Psoas muscle (tissue), 8 donors: ENCODE results near the gene TOMM34. TPM values are rescaled to one million over a fixed set of nuclear protein-coding genes. Genes with fewer than 3 reads are reported as not detected.

Experiments
- ATAC-seq, 4 donors: fragments of 200-7000 bp; cut with Tn5 transposase; one replicate each; pipeline ENCODE4 v1.9.1; 2020; ENCODE audit warnings: moderate library complexity in 3 of 4, mild to moderate bottlenecking in 2 of 4
- DNase-seq, 2 donors: peaks; one replicate each; pipeline ENCODE4 v3.0.0-alpha.2; 2020
- H3K27ac ChIP-seq: fragments of 200-600 bp; one replicate; pipeline ENCODE4 v1.8.0; 2022
- H3K27me3 ChIP-seq, 3 donors: fragments of 200-600 bp in 1 of 3; one replicate each; pipeline versions ENCODE4 v1.6.1 to v1.8.0; 2013 to 2022; ENCODE audit warnings: low read length in 2 of 3, mild to moderate bottlenecking in 2 of 3, moderate library complexity in 1 of 3; ENCODE audit not compliant: insufficient read depth in 3 of 3
- H3K36me3 ChIP-seq, 2 donors: fragments of 200-600 bp in 1 of 2; one replicate each; pipeline versions ENCODE4 v1.6.1 to v1.8.0; 2013 to 2022; ENCODE audit warnings: low read depth in 1 of 2, mild to moderate bottlenecking in 1 of 2, moderate library complexity in 1 of 2; ENCODE audit not compliant: insufficient read depth in 1 of 2
- H3K4me1 ChIP-seq: fragments of 200-600 bp; one replicate; pipeline ENCODE4 v1.8.0; 2022
- H3K4me3 ChIP-seq: fragments of 200-600 bp; one replicate; pipeline ENCODE4 v1.8.0; 2022; ENCODE audit warnings: mild to moderate bottlenecking
- H3K9me3 ChIP-seq: fragments of 200-600 bp; one replicate; pipeline ENCODE4 v1.8.0; 2022
- CTCF ChIP-seq: fragments of 200-600 bp; IDR thresholded peaks from one replicate; pipeline ENCODE4 v1.8.0; 2022; ENCODE audit warnings: antibody characterized with exemption
- WGBS, 3 donors: extraction: QIAGEN DNeasy Blood & Tissue Kit; methylation state at CpG; one replicate each; pipeline versions ENCODE4 v1.1.6 to v1.1.7; 2013; 5-methylcytosine and 5-hydroxymethylcytosine counted together
- intact Hi-C, 2 donors: fragments of 100-400 bp; cut with DNase I; formaldehyde crosslinking; loops; one replicate each; pipeline versions ENCODE4 v1.11.0 to v1.14.2; 2022
- polyA plus RNA-seq, 3 donors: library from polyadenylated mRNA; stranded (reverse); fragments of 200-250 nt; gene quantifications; one replicate each; pipeline ENCODE4 v1.2.3, GENCODE V29; 2013
- total RNA-seq, 4 donors: library from RNA; stranded (reverse); fragmentation: NEBNext Ultra II Directional in 2 of 4; extraction: Animal tissue kit (Norgen Biotek cat#: 25700) in 2 of 4; gene quantifications; one replicate each; pipeline versions ENCODE4 v1.2.1 to v1.2.4, GENCODE V29; 2021 to 2023
- donor health status: healthy with polysubstance abuse.
- donor health status: DM: no; HTN: no; CAD: no; lungs with moderate emphysema.
- donor health status: Bipolar disorder and iron deficiency.
- donor health status: healthy.
- donor health status: DM: yes; HTN: yes; CAD: no.
- donor health status: DM: no; HTN: no; CAD: no.
- donor health status: DM: no; HTN: no; CAD: no.
- donor health status: DM: yes; HTN: yes; CAD: no.

TOMM34 gene
- total and polyA plus RNA-seq, 7 donors, result 9.6 to 38.0 (median 17.6) TPM

DNA sequence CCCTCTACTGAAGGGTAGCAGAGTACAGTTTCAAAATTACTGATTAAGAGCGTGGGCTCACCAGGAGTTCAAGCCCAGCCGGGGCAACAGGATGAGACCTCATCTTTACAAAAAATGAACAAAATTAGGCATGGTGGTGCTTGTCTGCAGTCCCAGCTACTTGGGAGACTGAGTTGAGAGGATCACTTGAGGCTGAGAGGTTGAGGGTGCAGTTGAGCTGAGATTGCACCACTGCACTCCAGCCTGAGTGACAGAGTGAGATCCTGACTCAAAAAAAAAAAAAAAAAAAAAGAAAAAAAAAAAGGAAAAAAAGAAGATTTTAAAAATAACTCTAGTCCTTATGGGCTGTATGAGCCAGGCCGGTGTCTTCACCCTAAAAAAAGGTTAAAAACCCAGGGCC is 31.6 kb downstream of the TOMM34 start:
- Histone ChIP-seq H3K27ac (no peak overlapping the region), H3K36me3 (peaks cover 0 to 2% of the 10 kb centered on the region in 2 donors), H3K4me1 (no peaks in the 10 kb centered on the region), H3K4me3 (no peak overlapping the region), H3K27me3 (no peaks in the 10 kb centered on the region), H3K9me3 (no peaks in the 10 kb centered on the region)
- ATAC-seq (no peak), DNase-seq (no peak)
- WGBS, 3 donors, result 78 to 81% (median 79%) methylated on average over 3 of the region's 3 CpGs
- intact Hi-C loops, result no loop called here
- TF ChIP-seq CTCF, result no peak

GRCh38 chr20:44924541-44924940 is 35.7 kb downstream of the TOMM34 start:
- H3K4me1 ChIP-seq, result no peaks in the 10 kb centered on the region
- TF ChIP-seq CTCF, result no peak

GRCh38 chr20:44921447-44921846 is 38.8 kb downstream of the TOMM34 start:
- Histone ChIP-seq H3K9me3 (no peaks in the 10 kb centered on the region), H3K4me1 (no peaks in the 10 kb centered on the region), H3K36me3 (peaks cover 0 to 2% of the 10 kb centered on the region in 2 donors), H3K4me3 (no peak overlapping the region), H3K27ac (no peak overlapping the region), H3K27me3 (no peaks in the 10 kb centered on the region)
- ATAC-seq (no peak), DNase-seq (no peak)
- 97 to 99% (median 97%) methylated on average over 14 of the region's 14 CpGs for WGBS, 3 donors
- TF ChIP-seq CTCF, result no peak
- intact Hi-C loops, result no loop called here

More at GRCh38 chr20:44924541-44924940, 35.7 kb downstream of the TOMM34 start:
- DNase-seq (no peak), ATAC-seq (no peak)
- intact Hi-C loops, result no loop called here
- H3K27me3 ChIP-seq, result no peaks in the 10 kb centered on the region
- no peak overlapping the region for H3K4me3 ChIP-seq
- WGBS, 3 donors, result 88 to 93% (median 91%) methylated on average over 4 of the region's 4 CpGs
- H3K36me3 ChIP-seq, result peaks cover 0 to 2% of the 10 kb centered on the region in 2 donors
- no peak overlapping the region for H3K27ac ChIP-seq
- H3K9me3 ChIP-seq, result no peaks in the 10 kb centered on the region

DNA sequence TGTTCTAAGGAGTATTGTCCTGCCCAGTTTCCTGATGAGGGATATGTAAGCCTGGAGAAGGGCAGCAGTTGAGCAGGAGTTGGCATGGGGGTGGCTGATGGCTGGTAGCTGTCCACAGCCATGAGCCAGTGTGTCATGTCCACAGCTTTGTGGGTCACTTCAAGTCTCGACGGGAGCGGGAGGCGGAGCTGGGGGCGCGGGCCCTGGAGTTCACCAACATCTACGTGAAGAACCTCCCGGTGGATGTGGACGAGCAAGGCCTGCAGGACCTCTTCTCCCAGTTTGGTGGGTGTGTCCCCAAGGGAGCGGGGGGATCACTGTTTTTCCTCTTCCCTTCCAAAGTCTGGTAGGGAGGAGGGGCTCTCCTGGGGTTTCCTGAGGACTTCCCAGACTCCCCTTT is 41.4 kb downstream of the TOMM34 start:
- no peaks in the 10 kb centered on the region for H3K27me3 ChIP-seq
- no peaks in the 10 kb centered on the region for H3K36me3 ChIP-seq
- H3K4me3 ChIP-seq, result no peak overlapping the region
- 93 to 95% (median 94%) methylated on average over 10 of the region's 10 CpGs for WGBS, 3 donors
- no peak for TF ChIP-seq CTCF
- H3K27ac ChIP-seq, result no peak overlapping the region
- no peaks in the 10 kb centered on the region for H3K9me3 ChIP-seq
- intact Hi-C loops, result no loop called here
- DNase-seq, result no peak
- no peak for ATAC-seq
- no peaks in the 10 kb centered on the region for H3K4me1 ChIP-seq

DNA sequence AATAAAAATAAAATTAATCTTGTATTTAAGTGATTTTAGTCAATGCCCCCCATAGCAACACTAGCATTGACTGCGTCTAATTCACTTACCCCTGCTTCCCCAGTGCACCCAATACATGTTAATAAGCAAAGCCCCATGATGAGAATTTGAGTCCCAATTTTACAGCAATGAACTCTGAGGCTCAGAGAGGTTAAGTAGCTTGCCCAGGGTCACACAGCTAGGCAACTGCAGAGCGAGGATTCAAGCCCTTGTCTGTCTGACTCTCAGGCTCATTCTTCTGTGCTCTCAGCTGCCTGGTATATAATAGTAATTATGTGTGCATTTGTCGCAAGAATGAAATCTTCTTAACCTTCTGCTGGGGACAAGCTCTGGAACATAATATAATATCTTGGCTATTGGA is 41.9 kb downstream of the TOMM34 start:
- DNase-seq, result no peak
- Histone ChIP-seq H3K36me3 (no peaks in the 10 kb centered on the region), H3K27me3 (no peaks in the 10 kb centered on the region), H3K4me1 (no peaks in the 10 kb centered on the region), H3K9me3 (no peaks in the 10 kb centered on the region), H3K4me3 (no peak overlapping the region), H3K27ac (no peak overlapping the region)
- TF ChIP-seq CTCF, result no peak
- 94 to 99% (median 97%) methylated on average over 3 of the region's 3 CpGs for WGBS, 3 donors
- intact Hi-C loops, result no loop called here
- ATAC-seq, result no peak
